ENCODE results near the gene IGHMBP2.

The IGHMBP2 gene

GRCh38 chr11:68936358-68936636 is 32.6 kb downstream of the IGHMBP2 start:
- ChIA-PET CTCF (no interaction called here), POLR2A (no interaction called here)
- H3K27me3 ChIP-seq (replicated peaks in 2 of 5; ENCODE audit: control insufficient read depth in 4 of 5, insufficient read depth in 5 of 5, low read length in 4 of 5), result no peaks in the 10 kb centered on the region
- 97% methylated on average over 7 of the region's 10 CpGs for WGBS (ENCODE audit: insufficient coverage)
- no peak overlapping the region for H3K27ac ChIP-seq (ENCODE audit: insufficient read depth in 1 of 2, low read depth in 1 of 2, low read length in 2 of 2, poor library complexity in 1 of 2, severe bottlenecking in 2 of 2)
- H3K9me3 ChIP-seq (ENCODE audit: control extremely low read depth in 1 of 5, control insufficient read depth in 4 of 5, insufficient read depth in 2 of 5, low read depth in 1 of 5, low read length in 4 of 5), result no peaks in the 10 kb centered on the region
- no peaks in the 10 kb centered on the region for H3K4me1 ChIP-seq (ENCODE audit: control extremely low read depth in 1 of 4, control insufficient read depth in 4 of 4, insufficient read depth in 4 of 4, low read length in 3 of 4)
- H3K36me3 ChIP-seq (ENCODE audit: control insufficient read depth in 4 of 4, insufficient read depth in 4 of 4, low read length in 3 of 4), result peaks cover 8 to 86% (median 59%) of the 10 kb centered on the region in 4 experiments
- no peak for DNase-seq
- no peak overlapping the region for H3K4me3 ChIP-seq (ENCODE audit: control insufficient read depth in 1 of 7, extremely low read depth in 1 of 7, insufficient read depth in 4 of 7, low read depth in 2 of 7, low read length in 6 of 7)

- ChIA-PET POLR2A (no interaction called here), CTCF (no interaction called here)
- Histone ChIP-seq H3K27me3 (replicated peaks in 2 of 5; ENCODE audit: control insufficient read depth in 4 of 5, insufficient read depth in 5 of 5, low read length in 4 of 5) (no peaks in the 10 kb centered on the region), H3K4me3 (ENCODE audit: control insufficient read depth in 1 of 7, extremely low read depth in 1 of 7, insufficient read depth in 4 of 7, low read depth in 2 of 7, low read length in 6 of 7) (no peak overlapping the region), H3K36me3 (ENCODE audit: control insufficient read depth in 4 of 4, insufficient read depth in 4 of 4, low read length in 3 of 4) (peaks cover 8 to 91% (median 58%) of the 10 kb centered on the region in 4 experiments), H3K27ac (ENCODE audit: insufficient read depth in 1 of 2, low read depth in 1 of 2, low read length in 2 of 2, poor library complexity in 1 of 2, severe bottlenecking in 2 of 2) (no peak overlapping the region), H3K4me1 (ENCODE audit: control extremely low read depth in 1 of 4, control insufficient read depth in 4 of 4, insufficient read depth in 4 of 4, low read length in 3 of 4) (no peaks in the 10 kb centered on the region), H3K9me3 (ENCODE audit: control extremely low read depth in 1 of 5, control insufficient read depth in 4 of 5, insufficient read depth in 2 of 5, low read depth in 1 of 5, low read length in 4 of 5) (no peaks in the 10 kb centered on the region)
- no peak for DNase-seq
- WGBS (ENCODE audit: insufficient coverage), result 95% methylated on average over 28 of the region's 29 CpGs
These were observed 33.3 kb downstream of the IGHMBP2 start for GRCh38 chr11:68936676-68937620.

GRCh38 chr11:68938088-68938487 is 34.4 kb downstream of the IGHMBP2 start:
- DNase-seq, result no peak
- H3K27me3 ChIP-seq (replicated peaks in 2 of 5; ENCODE audit: control insufficient read depth in 4 of 5, insufficient read depth in 5 of 5, low read length in 4 of 5), result no peaks in the 10 kb centered on the region
- CTCF ChIA-PET, result interaction anchor here (1.1 kb wide), 1 partner anchor 12 kb away, joined by 3 read pairs; no protein-coding TSS in a partner anchor
- POLR2A ChIA-PET, result no interaction called here
- H3K36me3 ChIP-seq (ENCODE audit: control insufficient read depth in 4 of 4, insufficient read depth in 4 of 4, low read length in 3 of 4), result peaks cover 8 to 83% (median 58%) of the 10 kb centered on the region in 4 experiments
- no peak overlapping the region for H3K4me3 ChIP-seq (ENCODE audit: control insufficient read depth in 1 of 7, extremely low read depth in 1 of 7, insufficient read depth in 4 of 7, low read depth in 2 of 7, low read length in 6 of 7)
- 94% methylated on average over 17 of the region's 18 CpGs for WGBS (ENCODE audit: insufficient coverage)
- no peak overlapping the region for H3K27ac ChIP-seq (ENCODE audit: insufficient read depth in 1 of 2, low read depth in 1 of 2, low read length in 2 of 2, poor library complexity in 1 of 2, severe bottlenecking in 2 of 2)
- peaks cover 0 to 7% (median 5%) of the 10 kb centered on the region in 4 experiments for H3K4me1 ChIP-seq (ENCODE audit: control extremely low read depth in 1 of 4, control insufficient read depth in 4 of 4, insufficient read depth in 4 of 4, low read length in 3 of 4)
- no peaks in the 10 kb centered on the region for H3K9me3 ChIP-seq (ENCODE audit: control extremely low read depth in 1 of 5, control insufficient read depth in 4 of 5, insufficient read depth in 2 of 5, low read depth in 1 of 5, low read length in 4 of 5)

- ChIA-PET CTCF (interaction anchor here (0.9 to 1.1 kb wide), 3 partner anchors 11 to 15 kb away, joined by 3 to 4 read pairs (median 3); no protein-coding TSS in a partner anchor), POLR2A (no interaction called here)
- peaks cover 6 to 74% (median 54%) of the 10 kb centered on the region in 4 experiments for H3K36me3 ChIP-seq (ENCODE audit: control insufficient read depth in 4 of 4, insufficient read depth in 4 of 4, low read length in 3 of 4)
- H3K9me3 ChIP-seq (ENCODE audit: control extremely low read depth in 1 of 5, control insufficient read depth in 4 of 5, insufficient read depth in 2 of 5, low read depth in 1 of 5, low read length in 4 of 5), result no peaks in the 10 kb centered on the region
- DNase-seq, result no peak
- no peak overlapping the region for H3K27ac ChIP-seq (ENCODE audit: insufficient read depth in 1 of 2, low read depth in 1 of 2, low read length in 2 of 2, poor library complexity in 1 of 2, severe bottlenecking in 2 of 2)
- H3K4me1 ChIP-seq (ENCODE audit: control extremely low read depth in 1 of 4, control insufficient read depth in 4 of 4, insufficient read depth in 4 of 4, low read length in 3 of 4), result peaks cover 0 to 10% (median 8%) of the 10 kb centered on the region in 4 experiments
- H3K27me3 ChIP-seq (replicated peaks in 2 of 5; ENCODE audit: control insufficient read depth in 4 of 5, insufficient read depth in 5 of 5, low read length in 4 of 5), result no peaks in the 10 kb centered on the region
- 87% methylated on average over 14 of the region's 17 CpGs for WGBS (ENCODE audit: insufficient coverage)
- no peak overlapping the region for H3K4me3 ChIP-seq (ENCODE audit: control insufficient read depth in 1 of 7, extremely low read depth in 1 of 7, insufficient read depth in 4 of 7, low read depth in 2 of 7, low read length in 6 of 7)
These were observed 35.3 kb downstream of the IGHMBP2 start for GRCh38 chr11:68938816-68939582.

- Histone ChIP-seq H3K27ac (ENCODE audit: insufficient read depth in 1 of 2, low read depth in 1 of 2, low read length in 2 of 2, poor library complexity in 1 of 2, severe bottlenecking in 2 of 2) (no peak overlapping the region), H3K4me1 (ENCODE audit: control extremely low read depth in 1 of 4, control insufficient read depth in 4 of 4, insufficient read depth in 4 of 4, low read length in 3 of 4) (peaks cover 0 to 10% (median 8%) of the 10 kb centered on the region in 4 experiments), H3K36me3 (ENCODE audit: control insufficient read depth in 4 of 4, insufficient read depth in 4 of 4, low read length in 3 of 4) (peaks cover 6 to 66% (median 49%) of the 10 kb centered on the region in 4 experiments), H3K4me3 (ENCODE audit: control insufficient read depth in 1 of 7, extremely low read depth in 1 of 7, insufficient read depth in 4 of 7, low read depth in 2 of 7, low read length in 6 of 7) (no peak overlapping the region), H3K9me3 (ENCODE audit: control extremely low read depth in 1 of 5, control insufficient read depth in 4 of 5, insufficient read depth in 2 of 5, low read depth in 1 of 5, low read length in 4 of 5) (no peaks in the 10 kb centered on the region), H3K27me3 (replicated peaks in 2 of 5; ENCODE audit: control insufficient read depth in 4 of 5, insufficient read depth in 5 of 5, low read length in 4 of 5) (no peaks in the 10 kb centered on the region)
- 82% methylated on average over 29 of the region's 33 CpGs for WGBS (ENCODE audit: insufficient coverage)
- DNase-seq, result no peak
- ChIA-PET POLR2A (no interaction called here), CTCF (interaction anchor here (0.9 to 1.0 kb wide), 2 partner anchors 12 to 14 kb away, joined by 3 to 4 read pairs; no protein-coding TSS in a partner anchor)
These were observed 36.2 kb downstream of the IGHMBP2 start for GRCh38 chr11:68939583-68940555.

- Histone ChIP-seq H3K4me1 (ENCODE audit: control extremely low read depth in 1 of 4, control insufficient read depth in 4 of 4, insufficient read depth in 4 of 4, low read length in 3 of 4) (peaks cover 0 to 13% (median 9%) of the 10 kb centered on the region in 4 experiments), H3K4me3 (ENCODE audit: control insufficient read depth in 1 of 7, extremely low read depth in 1 of 7, insufficient read depth in 4 of 7, low read depth in 2 of 7, low read length in 6 of 7) (no peak overlapping the region), H3K27ac (ENCODE audit: insufficient read depth in 1 of 2, low read depth in 1 of 2, low read length in 2 of 2, poor library complexity in 1 of 2, severe bottlenecking in 2 of 2) (no peak overlapping the region), H3K9me3 (ENCODE audit: control extremely low read depth in 1 of 5, control insufficient read depth in 4 of 5, insufficient read depth in 2 of 5, low read depth in 1 of 5, low read length in 4 of 5) (no peaks in the 10 kb centered on the region), H3K36me3 (ENCODE audit: control insufficient read depth in 4 of 4, insufficient read depth in 4 of 4, low read length in 3 of 4) (peaks cover 4 to 57% (median 41%) of the 10 kb centered on the region in 4 experiments), H3K27me3 (replicated peaks in 2 of 5; ENCODE audit: control insufficient read depth in 4 of 5, insufficient read depth in 5 of 5, low read length in 4 of 5) (no peaks in the 10 kb centered on the region)
- ChIA-PET POLR2A (no interaction called here), CTCF (no interaction called here)
- WGBS (ENCODE audit: insufficient coverage), result 95% methylated on average over 17 of the region's 20 CpGs
- no peak for DNase-seq
These were observed 37.1 kb downstream of the IGHMBP2 start for GRCh38 chr11:68940651-68941323.

Data from common myeloid progenitor, CD34-positive (primary cell).